Left ventricle myocardium superior (tissue), 1 donor: Measurements from ENCODE around the gene HSPA12B. TPM values are rescaled to one million over a fixed set of nuclear protein-coding genes. Genes with fewer than 3 reads are reported as not detected.
A peak's percentile ranks its signal among the peaks of the same experiment; 100 is the strongest.

Source experiments
- ATAC-seq: fragments of 200-7000 bp; cut with Tn5 transposase; one replicate; pipeline ENCODE4 v1.9.1; 2020; ENCODE audit warnings: mild to moderate bottlenecking, moderate library complexity
- DNase-seq: peaks from one replicate; pipeline ENCODE4 v3.0.0-alpha.2; 2020
- intact Hi-C: fragments of 100-400 bp; cut with micrococcal nuclease; formaldehyde crosslinking; loops from one replicate; pipeline ENCODE4 v1.11.0; 2022
- total RNA-seq: library from RNA; stranded (reverse); fragmentation: NEBNext Ultra II Directional; extraction: Animal tissue kit (Norgen Biotek cat#: 25700); gene quantifications from one replicate; pipeline ENCODE4 v1.2.1, GENCODE V29; 2021
- donor health status: DM: no; HTN: yes; CAD: no; lungs with severe emphysema.

Gene HSPA12B
- total RNA-seq, 1 donor from 2014 or later, result 16.2 TPM

- DNase-seq (no peak), ATAC-seq (no peak)
- intact Hi-C loops, result no loop called here
Measured at GRCh38 chr20:3796477-3797225, 64.2 kb downstream of the HSPA12B start.

GRCh38 chr20:3797226-3797545 lies 64.7 kb downstream of the HSPA12B start:
- DNase-seq, result no peak
- no peak for ATAC-seq
- intact Hi-C loops, result no loop called here

GRCh38 chr20:3797592-3798372 lies 65.3 kb downstream of the HSPA12B start:
- intact Hi-C loops, result no loop called here
- ATAC-seq (no peak), DNase-seq (peak; percentile 20)

GRCh38 chr20:3798373-3798768 lies 65.9 kb downstream of the HSPA12B start:
- DNase-seq, result peak; percentile 26
- no peak for ATAC-seq
- intact Hi-C loops, result no loop called here

GRCh38 chr20:3798908-3799248 lies 66.4 kb downstream of the HSPA12B start:
- ATAC-seq (no peak), DNase-seq (no peak)
- intact Hi-C loops, result no loop called here

GRCh38 chr20:3800256-3800877 lies 67.9 kb downstream of the HSPA12B start:
- DNase-seq (peak; percentile 23), ATAC-seq (no peak)
- intact Hi-C loops, result no loop called here

GRCh38 chr20:3800878-3801260 lies 68.4 kb downstream of the HSPA12B start:
- ATAC-seq (no peak), DNase-seq (peak; percentile 27)
- intact Hi-C loops, result no loop called here

GRCh38 chr20:3801299-3801698 lies 68.8 kb downstream of the HSPA12B start:
- no peak for ATAC-seq
- intact Hi-C loops, result no loop called here
- DNase-seq, result no peak

GRCh38 chr20:3801846-3802245 lies 69.4 kb downstream of the HSPA12B start:
- intact Hi-C loops, result no loop called here
- DNase-seq, result peak; percentile 22
- ATAC-seq, result no peak

Other genes with a start within 250 kb of the HSPA12B start
- gene GFRA4, start 69.3 kb upstream of the HSPA12B start, total RNA-seq, result not detected
- 12.2 TPM for gene ADAM33, start 50.7 kb upstream of the HSPA12B start, total RNA-seq
- 7.1 TPM for gene SIGLEC1, start 20.1 kb upstream of the HSPA12B start, total RNA-seq
- 10.3 TPM for gene ADISSP, start 35.1 kb downstream of the HSPA12B start, total RNA-seq
- gene SPEF1, start 48.8 kb downstream of the HSPA12B start, total RNA-seq, result not detected
- 68.3 TPM for gene CENPB, start 54.1 kb downstream of the HSPA12B start, total RNA-seq
- gene CDC25B, start 63.6 kb downstream of the HSPA12B start, total RNA-seq, result 7.5 TPM
- gene AP5S1, start 87.9 kb downstream of the HSPA12B start, total RNA-seq, result 10.2 TPM
- 34.8 TPM for gene MAVS, start 114.1 kb downstream of the HSPA12B start, total RNA-seq
- 17.4 TPM for gene PANK2, start 156.7 kb downstream of the HSPA12B start, total RNA-seq